GM10266 (cell line): ENCODE results near the gene FRMPD2.

Experiments
- DNase-seq: peaks from one replicate; pipeline ENCODE4 v3.0.0; 2012; ENCODE audit errors: extremely low spot score
- CTCF ChIP-seq: IDR thresholded peaks from 2 replicates; pipeline ENCODE4 v1.5.1; 2012; ENCODE audit warnings: mild to moderate bottlenecking, low read depth; ENCODE audit not compliant: control insufficient read depth, insufficient read depth; ENCODE audit errors: missing control alignments

Gene FRMPD2

GRCh38 chr10:48274636-48275035, at the start of gene FRMPD2:
Gene FRMPD2, minus strand, starts transcription at chr10:48274696. Its CDS starts 129 bp downstream, at chr10:48274567.
- TF ChIP-seq CTCF, result no peak
- DNase-seq, result no peak

GRCh38 chr10:48322017-48322416, 47.5 kb upstream of the FRMPD2 start:
- DNase-seq, result no peak
- no peak for TF ChIP-seq CTCF

GRCh38 chr10:48317321-48317990, 43.0 kb upstream of the FRMPD2 start:
- no peak for DNase-seq
- TF ChIP-seq CTCF, result no peak

- no peak for TF ChIP-seq CTCF
- DNase-seq, result no peak
Observed at GRCh38 chr10:48316236-48316635, 41.7 kb upstream of the FRMPD2 start.

GRCh38 chr10:48314107-48314506, 39.6 kb upstream of the FRMPD2 start:
- DNase-seq, result no peak
- no peak for TF ChIP-seq CTCF

GRCh38 chr10:48309711-48310226, 35.3 kb upstream of the FRMPD2 start:
- TF ChIP-seq CTCF, result peak; percentile 44
- DNase-seq, result peak; percentile 50

- DNase-seq, result no peak
- TF ChIP-seq CTCF, result no peak
Observed at GRCh38 chr10:48307711-48308018, 33.2 kb upstream of the FRMPD2 start.
